ENCODE results near the gene QKI. TPM values are rescaled to one million over a fixed set of nuclear protein-coding genes. Genes with fewer than 3 reads are reported as not detected.
"Not testable (repeated sequence)": the region's sequence is repeated elsewhere in the genome, so short reads cannot be mapped to it uniquely, and the experiment has no call there.

The QKI gene
- polyA plus RNA-seq, 1 donor from 2014 or later: 9.3 TPM

DNA sequence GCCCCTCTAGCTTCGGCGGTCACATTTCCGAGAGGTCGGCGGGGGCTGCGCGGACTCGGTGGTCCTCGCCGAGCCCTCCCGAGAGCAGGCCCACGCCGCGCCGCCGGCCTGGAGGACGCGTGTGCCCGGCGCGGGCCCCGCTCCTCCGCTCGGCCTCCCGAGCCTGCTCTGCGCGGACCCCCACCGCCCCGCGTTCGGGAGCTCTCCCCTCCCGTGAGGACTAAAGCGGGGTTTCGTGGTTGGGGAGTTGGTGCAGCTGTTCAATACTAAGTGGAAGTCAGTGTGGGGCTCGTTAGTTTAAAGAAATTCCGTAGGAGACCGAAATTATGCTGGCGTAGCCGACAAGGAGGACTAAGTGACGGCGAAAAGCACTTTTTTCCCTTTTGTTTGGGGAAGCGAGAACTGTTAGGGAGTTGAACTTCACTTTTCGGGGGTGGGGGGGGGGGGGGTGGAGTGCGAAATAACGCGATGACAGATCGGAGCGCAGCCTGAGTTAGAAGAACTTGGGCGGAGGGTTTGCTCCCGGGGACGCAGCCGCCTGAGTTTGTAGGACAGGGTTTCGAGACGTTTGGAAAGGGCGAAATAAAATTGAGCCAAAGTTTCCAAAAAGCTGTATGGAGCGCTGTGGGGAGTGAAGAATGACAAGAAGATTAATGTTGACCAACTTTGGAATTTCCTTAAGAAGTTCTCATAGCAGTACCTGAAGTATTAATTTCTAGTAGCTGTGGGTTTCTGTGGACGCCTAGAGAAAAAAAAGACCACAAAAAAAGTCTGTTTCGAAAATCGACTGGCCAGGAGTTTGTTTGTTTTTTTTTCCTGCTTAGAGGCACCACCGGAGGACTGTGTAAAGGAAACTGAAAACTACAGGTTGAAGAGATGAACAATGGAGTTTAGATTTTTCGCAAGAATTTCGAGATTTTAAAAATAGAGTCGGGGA lies 1.4 kb downstream of the QKI start:
- Mint-ChIP-seq H3K36me3 (no peaks in the 10 kb centered on the region), H3K4me1 (peaks cover 21 to 60% (median 39%) of the 10 kb centered on the region in 3 donors), H3K27ac (peak overlapping the region; percentile 97 to 99 (median 98)), H3K27me3 (no peaks in the 10 kb centered on the region), H3K4me3 (peak overlapping the region; percentile 96 to 99 (median 98)), H3K9me3 (no peaks in the 10 kb centered on the region)

- Mint-ChIP-seq H3K27ac (peak overlapping the region; percentile 97 to 99 (median 98)), H3K4me3 (peak overlapping the region; percentile 96 to 99 (median 98)), H3K4me1 (peaks cover 22 to 62% (median 44%) of the 10 kb centered on the region in 3 donors), H3K36me3 (no peaks in the 10 kb centered on the region), H3K27me3 (no peaks in the 10 kb centered on the region), H3K9me3 (no peaks in the 10 kb centered on the region)
Measured at GRCh38 chr6:163416557-163417253, 2.2 kb downstream of the QKI start.

DNA sequence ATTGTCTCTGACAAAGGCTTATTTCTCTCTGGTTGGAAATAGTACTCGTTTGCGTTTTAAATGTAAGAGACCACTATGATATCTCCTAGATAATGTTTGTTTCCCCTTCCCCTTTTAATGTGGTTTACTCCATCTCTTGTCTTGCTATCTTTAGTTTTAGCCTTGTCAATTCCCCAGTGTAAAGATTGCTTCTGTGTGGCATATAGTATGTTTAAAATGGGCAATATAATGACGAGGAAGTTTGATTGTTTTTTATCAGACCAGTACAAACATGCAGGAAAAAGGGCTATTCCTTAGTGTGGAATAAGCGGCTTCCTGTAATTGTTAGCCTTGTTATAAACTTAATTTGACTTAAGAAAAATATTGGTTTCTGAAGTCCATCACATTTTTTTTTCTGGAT lies 3.1 kb downstream of the QKI start:
- Mint-ChIP-seq H3K36me3 (no peaks in the 10 kb centered on the region), H3K9me3 (no peaks in the 10 kb centered on the region), H3K27ac (peak overlapping the region in 2 of 3 donors; percentile 7 to 99), H3K27me3 (no peaks in the 10 kb centered on the region), H3K4me3 (peak overlapping the region; percentile 10 to 97 (median 41)), H3K4me1 (peaks cover 23 to 57% (median 42%) of the 10 kb centered on the region in 3 donors)

DNA sequence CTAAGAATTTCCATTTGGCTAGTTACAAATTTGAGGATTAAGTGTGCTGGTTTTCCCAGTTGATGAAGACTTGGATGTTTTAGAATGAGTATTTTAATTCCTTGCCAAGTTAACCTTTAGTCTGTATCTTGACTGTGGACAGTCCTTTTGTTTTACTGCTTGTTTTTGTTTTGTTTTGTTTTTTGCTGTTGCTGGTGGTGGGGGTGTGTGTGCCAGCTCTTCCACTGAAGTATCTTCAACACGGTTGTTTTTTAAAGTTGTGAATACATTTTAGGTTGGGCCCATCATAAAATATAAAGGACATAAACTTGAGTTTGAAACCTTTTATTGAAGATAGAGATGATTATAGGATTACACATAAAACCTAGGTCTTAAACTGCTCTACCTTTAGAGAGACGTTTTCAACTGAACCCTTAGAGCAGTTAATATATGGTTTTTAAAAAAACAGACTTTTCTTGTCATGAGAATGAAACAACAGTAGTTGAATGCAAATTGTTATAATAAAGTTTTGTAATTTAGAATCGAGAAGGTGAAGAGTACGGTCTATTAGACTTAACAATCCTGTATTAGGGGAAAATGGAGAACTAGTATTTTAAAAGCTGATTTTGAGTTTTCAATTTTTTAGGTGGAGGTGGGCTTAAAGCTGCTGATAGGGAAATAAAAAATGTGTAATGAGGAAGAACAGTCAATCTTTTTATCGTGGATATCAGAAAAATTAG lies 4.0 kb downstream of the QKI start:
- H3K4me1 Mint-ChIP-seq: peaks cover 18 to 50% (median 39%) of the 10 kb centered on the region in 3 donors

GRCh38 chr6:163419413-163420288 lies 5.1 kb downstream of the QKI start:
- no peaks in the 10 kb centered on the region for H3K27me3 Mint-ChIP-seq
- peak overlapping the region in 2 of 4 donors; percentile 25 to 53 for H3K4me3 Mint-ChIP-seq
- H3K36me3 Mint-ChIP-seq: no peaks in the 10 kb centered on the region
- H3K4me1 Mint-ChIP-seq: peaks cover 19 to 57% (median 45%) of the 10 kb centered on the region in 3 donors
- H3K27ac Mint-ChIP-seq: peak overlapping the region in 2 of 3 donors; percentile 9 to 75
- no peaks in the 10 kb centered on the region for H3K9me3 Mint-ChIP-seq

More for the DNA sequence above, 4.0 kb downstream of the QKI start:
- Mint-ChIP-seq H3K27me3 (no peaks in the 10 kb centered on the region), H3K9me3 (no peaks in the 10 kb centered on the region), H3K27ac (peak overlapping the region in 2 of 3 donors; percentile 10 to 75), H3K4me3 (peak overlapping the region in 3 of 4 donors; percentile 53 to 68 (median 63)), H3K36me3 (no peaks in the 10 kb centered on the region)

GRCh38 chr6:163420289-163420614 lies 5.7 kb downstream of the QKI start:
- H3K9me3 Mint-ChIP-seq: no peaks in the 10 kb centered on the region
- H3K4me3 Mint-ChIP-seq: no peak overlapping the region
- H3K27me3 Mint-ChIP-seq: no peaks in the 10 kb centered on the region
- H3K36me3 Mint-ChIP-seq: no peaks in the 10 kb centered on the region
- peaks cover 19 to 57% (median 51%) of the 10 kb centered on the region in 3 donors for H3K4me1 Mint-ChIP-seq
- peak overlapping the region in 1 of 3 donors; percentile 9 for H3K27ac Mint-ChIP-seq

GRCh38 chr6:163422550-163422949 lies 8.0 kb downstream of the QKI start:
- no peak overlapping the region for H3K27ac Mint-ChIP-seq
- peaks cover 22 to 45% (median 43%) of the 10 kb centered on the region in 3 donors for H3K4me1 Mint-ChIP-seq
- H3K27me3 Mint-ChIP-seq: no peaks in the 10 kb centered on the region
- no peak overlapping the region for H3K4me3 Mint-ChIP-seq
- no peaks in the 10 kb centered on the region for H3K36me3 Mint-ChIP-seq
- H3K9me3 Mint-ChIP-seq: no peaks in the 10 kb centered on the region

GRCh38 chr6:163423696-163424095 lies 9.2 kb downstream of the QKI start:
- Mint-ChIP-seq H3K27me3 (no peaks in the 10 kb centered on the region), H3K36me3 (no peaks in the 10 kb centered on the region), H3K9me3 (no peaks in the 10 kb centered on the region), H3K4me3 (no peak overlapping the region), H3K4me1 (peaks cover 20 to 41% (median 37%) of the 10 kb centered on the region in 3 donors), H3K27ac (no peak overlapping the region)

- Mint-ChIP-seq H3K4me3 (no peak overlapping the region), H3K9me3 (no peaks in the 10 kb centered on the region), H3K36me3 (no peaks in the 10 kb centered on the region), H3K27ac (peak overlapping the region in 1 of 3 donors; percentile 67), H3K4me1 (peaks cover 25 to 40% (median 32%) of the 10 kb centered on the region in 3 donors), H3K27me3 (no peaks in the 10 kb centered on the region)
Measured at GRCh38 chr6:163427498-163428254, 13.2 kb downstream of the QKI start.

- no peaks in the 10 kb centered on the region for H3K36me3 Mint-ChIP-seq
- H3K4me1 Mint-ChIP-seq: peaks cover 26 to 41% (median 36%) of the 10 kb centered on the region in 3 donors
- H3K4me3 Mint-ChIP-seq: no peak overlapping the region
- H3K27ac Mint-ChIP-seq: peak overlapping the region in 1 of 3 donors; percentile 67
- no peaks in the 10 kb centered on the region for H3K9me3 Mint-ChIP-seq
- no peaks in the 10 kb centered on the region for H3K27me3 Mint-ChIP-seq
Measured at GRCh38 chr6:163428373-163428772, 13.9 kb downstream of the QKI start.

GRCh38 chr6:163429858-163430448 lies 15.4 kb downstream of the QKI start:
- Mint-ChIP-seq H3K36me3 (no peaks in the 10 kb centered on the region), H3K27ac (no peak overlapping the region), H3K9me3 (no peaks in the 10 kb centered on the region), H3K27me3 (no peaks in the 10 kb centered on the region), H3K4me3 (no peak overlapping the region), H3K4me1 (peaks cover 28 to 36% (median 35%) of the 10 kb centered on the region in 3 donors)

- H3K4me3 Mint-ChIP-seq: peak overlapping the region in 1 of 4 donors; percentile 37
- H3K27me3 Mint-ChIP-seq: no peaks in the 10 kb centered on the region
- peaks cover 27 to 43% (median 38%) of the 10 kb centered on the region in 3 donors for H3K4me1 Mint-ChIP-seq
- H3K27ac Mint-ChIP-seq: no peak overlapping the region
- H3K9me3 Mint-ChIP-seq: peaks cover 0 to 2% (median 0%) of the 10 kb centered on the region in 3 donors
- H3K36me3 Mint-ChIP-seq: no peaks in the 10 kb centered on the region
Measured at GRCh38 chr6:163432300-163432699, 17.8 kb downstream of the QKI start.

- H3K4me1 Mint-ChIP-seq: peaks cover 31 to 43% (median 43%) of the 10 kb centered on the region in 3 donors
- not testable (repeated sequence) for H3K27me3 Mint-ChIP-seq, H3K4me3 Mint-ChIP-seq, H3K9me3 Mint-ChIP-seq, H3K27ac Mint-ChIP-seq, H3K36me3 Mint-ChIP-seq
Measured at GRCh38 chr6:163433486-163433885, 19.0 kb downstream of the QKI start.

All from IgD-negative memory B cell (primary cell).